Activated CD4-positive, CD25-positive, alpha-beta regulatory T cell treated with anti-CD3 and anti-CD28 coated beads, Interleukin-2, amount 50 U/mL, for 16 hours (primary cell): ENCODE results near the gene CAMK2B.

Experiments used
- DNase-seq: peaks from one replicate; pipeline ENCODE4 v3.0.0-alpha.2; 2020; ENCODE audit warnings: low read depth, low spot score

Gene CAMK2B

DNA sequence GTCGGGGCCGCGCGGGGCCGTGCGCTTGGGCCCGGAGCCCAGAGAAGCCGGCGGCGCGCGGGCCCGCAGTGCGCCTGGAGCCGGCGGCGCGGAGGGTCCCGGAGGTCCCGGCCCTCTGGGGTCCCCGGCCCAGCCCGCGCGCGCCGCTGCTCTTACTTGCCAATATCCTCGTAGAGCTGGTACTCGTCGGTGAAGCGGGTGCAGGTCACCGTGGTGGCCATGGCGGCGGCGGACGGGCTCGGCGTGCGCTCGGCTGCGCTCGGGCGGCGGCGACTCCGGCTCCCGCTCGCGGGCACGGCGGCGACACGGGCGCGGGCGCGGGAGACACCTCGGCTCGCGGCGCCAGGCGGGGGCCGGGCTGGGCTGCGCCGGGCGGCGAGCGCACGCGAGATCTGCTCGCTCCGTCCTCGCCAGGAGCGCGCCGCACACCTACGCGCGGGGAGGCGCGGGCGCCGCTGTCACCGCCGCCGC, at the start of gene CAMK2B:
CAMK2B (minus strand) TSS at position 394 of the 471 bp plus-strand sequence; CDS start at position 221, 173 bp downstream.
- DNase-seq, result no peak

DNA sequence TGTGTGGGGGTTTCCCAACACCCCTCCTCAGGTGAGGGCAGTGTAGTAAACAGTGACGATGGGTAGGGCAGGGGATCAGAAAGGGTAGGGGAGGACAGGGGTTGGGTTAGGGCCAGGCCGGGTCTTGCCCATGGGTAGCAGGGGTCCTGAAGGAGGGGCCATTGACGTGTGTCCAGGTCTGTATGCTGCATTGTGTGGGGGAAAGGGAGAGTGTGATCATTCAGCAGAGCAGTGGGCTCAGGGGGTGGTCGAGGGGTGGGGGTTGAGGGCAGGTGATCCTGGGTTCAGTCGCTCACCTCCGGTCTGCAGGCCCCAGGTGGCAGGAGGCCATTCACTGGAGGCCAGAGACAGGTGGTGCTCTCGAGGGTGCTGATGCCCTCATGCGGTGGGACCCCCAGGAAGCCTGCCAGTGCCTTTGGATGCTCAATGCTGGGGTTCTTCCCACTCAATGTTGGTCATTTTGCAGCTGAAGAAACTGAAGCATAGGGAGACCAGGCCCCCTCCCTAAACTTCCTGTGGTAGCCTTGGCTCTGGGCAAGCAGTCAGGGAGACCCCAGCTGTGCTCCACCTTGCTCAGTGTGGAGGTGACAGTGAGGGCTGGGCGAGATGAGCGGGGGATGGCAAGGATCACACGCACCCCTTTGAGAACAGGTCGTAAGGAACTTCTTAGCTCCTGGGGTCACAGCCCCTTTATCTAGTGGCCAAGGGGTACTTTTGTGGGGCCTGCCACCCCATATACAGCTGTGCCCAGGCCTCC, 48.8 kb upstream of the CAMK2B start:
- DNase-seq, result no peak

DNA sequence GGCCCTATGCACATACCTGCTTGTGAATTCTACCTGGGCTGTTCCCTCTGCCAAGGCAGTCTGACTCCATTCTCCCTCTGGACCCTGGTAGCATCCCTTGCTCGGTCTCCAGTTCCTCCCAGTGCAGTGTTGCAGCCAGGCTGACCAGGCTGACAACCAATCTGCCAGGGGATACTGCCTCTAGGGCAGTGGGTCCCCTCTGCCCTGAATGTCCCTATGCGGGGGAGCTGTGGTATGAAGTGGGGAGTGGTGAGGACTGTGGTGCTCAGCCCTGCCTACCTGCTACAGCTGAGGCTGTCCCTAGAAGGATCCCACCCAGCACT, 48.0 kb upstream of the CAMK2B start:
- DNase-seq, result no peak

DNA sequence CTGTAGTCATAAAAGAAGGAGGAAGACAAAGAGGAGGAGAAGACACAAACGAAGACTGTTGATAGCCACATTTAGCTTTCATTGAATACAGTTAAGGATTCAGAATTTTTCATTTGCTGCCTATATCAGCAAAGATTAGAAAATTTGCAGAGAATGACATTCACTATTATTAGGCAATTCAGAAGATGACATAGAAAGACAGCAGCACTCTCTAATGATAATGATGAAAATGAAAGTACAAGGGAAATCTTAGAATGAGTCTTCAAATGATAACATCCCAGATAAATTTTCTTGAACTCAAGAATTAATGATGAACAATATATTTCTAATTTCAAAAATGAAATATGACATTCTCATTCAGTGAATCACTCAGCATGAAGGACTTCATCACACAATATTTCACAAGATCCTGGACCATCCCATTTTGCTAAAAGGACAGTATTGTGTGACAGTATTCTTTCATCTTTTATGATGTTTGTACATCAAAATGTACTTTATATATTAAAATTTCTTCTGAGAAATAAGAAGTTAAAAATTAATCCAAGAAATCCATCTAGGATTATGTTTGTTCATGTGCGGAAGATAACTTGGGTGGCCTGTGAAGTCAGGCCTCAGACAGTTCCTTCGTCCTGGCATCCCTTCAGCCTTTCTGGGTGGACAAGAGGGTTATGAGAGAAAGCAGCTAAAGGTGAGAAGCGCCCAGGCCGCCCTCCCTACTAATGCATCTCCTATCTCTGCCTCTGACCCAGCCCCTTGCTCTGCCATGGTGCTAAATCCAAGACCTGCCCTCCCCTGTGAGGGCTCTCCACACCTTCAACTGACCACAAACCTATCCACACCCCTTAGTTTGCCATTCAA, 47.4 kb upstream of the CAMK2B start:
- no peak for DNase-seq

DNA sequence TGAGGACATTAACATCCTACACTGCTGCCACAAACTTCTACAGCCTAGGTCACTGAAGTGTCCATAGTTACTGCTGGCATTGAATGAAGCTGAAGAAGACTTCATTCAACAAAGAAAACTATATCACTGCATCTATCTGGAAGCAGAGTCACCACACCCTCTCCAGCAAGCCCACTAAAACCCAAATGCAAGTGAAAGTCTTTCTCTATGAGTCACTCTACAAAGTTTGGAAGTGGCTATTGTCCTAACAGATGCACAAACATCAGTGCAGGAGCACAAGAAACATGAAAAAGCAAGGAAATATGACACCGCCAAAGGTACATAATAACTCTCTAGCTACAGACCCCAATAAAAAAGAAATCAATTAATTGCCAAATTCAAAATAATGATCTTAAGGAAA, 43.5 kb upstream of the CAMK2B start:
- no peak for DNase-seq

DNA sequence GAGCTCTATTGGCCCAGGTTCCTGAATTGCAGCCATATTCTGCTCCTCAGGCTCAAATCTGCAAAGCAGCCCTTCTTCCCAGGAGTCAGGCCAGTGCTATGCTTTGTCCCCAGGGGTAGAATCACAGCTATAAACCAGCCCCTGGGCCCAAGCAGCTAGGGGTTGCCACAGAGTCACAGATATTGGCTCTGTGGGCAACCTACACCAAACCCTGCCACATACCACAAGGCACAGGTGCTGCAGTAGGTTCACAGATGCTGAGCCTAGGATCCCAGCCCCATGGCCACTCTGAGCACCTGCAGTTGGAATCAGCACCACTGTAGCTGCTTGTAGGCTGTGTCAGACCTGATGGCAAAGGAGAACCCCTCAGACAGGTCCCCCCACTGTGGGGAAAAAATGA, 43.1 kb upstream of the CAMK2B start:
- DNase-seq, result no peak

DNA sequence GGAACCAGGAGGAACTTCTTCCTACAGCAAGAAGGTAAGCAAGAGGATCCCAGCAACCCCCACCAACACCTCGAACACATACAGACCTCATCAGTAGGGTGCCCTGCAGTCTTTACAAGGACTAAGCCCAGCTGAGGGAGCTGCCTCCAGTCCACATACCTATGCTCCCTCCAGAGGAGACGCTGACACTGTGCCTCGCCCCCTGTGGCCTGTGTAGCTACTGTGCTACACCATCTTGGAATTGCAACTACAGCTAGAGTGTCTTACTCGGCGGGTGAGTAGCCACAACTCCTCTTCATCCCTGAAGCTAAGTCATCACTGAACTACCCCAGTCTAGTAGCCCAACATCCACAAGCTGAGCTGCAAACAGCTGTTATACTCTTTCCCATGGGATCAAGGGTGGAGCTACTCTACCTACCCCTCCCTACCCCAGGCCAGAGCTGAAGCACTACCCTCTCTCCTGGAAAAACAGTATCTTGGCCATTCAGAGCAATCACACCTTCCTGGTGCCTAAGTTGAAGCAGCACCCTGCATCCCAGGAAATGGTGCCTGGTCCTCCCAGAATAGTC, 42.2 kb upstream of the CAMK2B start:
- DNase-seq, result no peak

DNA sequence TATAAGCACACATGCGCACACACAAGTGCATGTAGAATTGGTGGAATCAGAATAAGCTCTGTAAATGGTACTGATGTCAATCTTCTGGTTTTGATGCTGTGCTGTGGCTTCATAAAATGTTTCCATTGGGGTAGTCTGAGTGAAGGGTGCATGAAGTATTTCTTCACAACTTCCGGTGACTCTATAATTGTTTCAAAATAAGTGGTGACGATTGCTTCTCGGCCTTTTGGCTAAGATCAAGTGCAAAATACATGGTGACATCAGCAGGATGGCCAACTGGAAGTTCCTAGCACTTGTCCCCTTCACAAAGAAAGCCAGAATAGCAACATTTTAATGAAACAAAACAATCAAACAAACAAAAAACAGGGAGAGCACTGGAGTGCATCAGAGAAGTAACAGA, 41.6 kb upstream of the CAMK2B start:
- no peak for DNase-seq

DNA sequence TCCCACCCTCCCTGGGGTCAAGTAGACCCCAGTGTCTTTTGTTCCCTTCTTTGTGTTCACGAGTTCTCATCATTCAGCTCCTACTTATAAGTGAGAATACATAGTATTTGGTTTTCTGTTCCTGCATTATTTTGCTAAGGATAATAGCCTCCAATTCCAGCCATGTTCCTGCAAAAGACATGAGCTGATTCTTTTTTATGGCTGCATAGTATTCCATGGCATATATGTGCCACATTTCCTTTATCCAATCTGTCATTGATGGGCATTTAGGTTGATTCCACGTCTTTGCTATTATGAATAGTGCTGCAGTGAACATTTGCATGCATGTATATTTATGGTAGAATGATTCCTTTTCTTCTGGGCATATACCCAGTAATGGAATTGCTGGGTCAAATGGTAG, 28.3 kb upstream of the CAMK2B start:
- DNase-seq, result no peak

DNA sequence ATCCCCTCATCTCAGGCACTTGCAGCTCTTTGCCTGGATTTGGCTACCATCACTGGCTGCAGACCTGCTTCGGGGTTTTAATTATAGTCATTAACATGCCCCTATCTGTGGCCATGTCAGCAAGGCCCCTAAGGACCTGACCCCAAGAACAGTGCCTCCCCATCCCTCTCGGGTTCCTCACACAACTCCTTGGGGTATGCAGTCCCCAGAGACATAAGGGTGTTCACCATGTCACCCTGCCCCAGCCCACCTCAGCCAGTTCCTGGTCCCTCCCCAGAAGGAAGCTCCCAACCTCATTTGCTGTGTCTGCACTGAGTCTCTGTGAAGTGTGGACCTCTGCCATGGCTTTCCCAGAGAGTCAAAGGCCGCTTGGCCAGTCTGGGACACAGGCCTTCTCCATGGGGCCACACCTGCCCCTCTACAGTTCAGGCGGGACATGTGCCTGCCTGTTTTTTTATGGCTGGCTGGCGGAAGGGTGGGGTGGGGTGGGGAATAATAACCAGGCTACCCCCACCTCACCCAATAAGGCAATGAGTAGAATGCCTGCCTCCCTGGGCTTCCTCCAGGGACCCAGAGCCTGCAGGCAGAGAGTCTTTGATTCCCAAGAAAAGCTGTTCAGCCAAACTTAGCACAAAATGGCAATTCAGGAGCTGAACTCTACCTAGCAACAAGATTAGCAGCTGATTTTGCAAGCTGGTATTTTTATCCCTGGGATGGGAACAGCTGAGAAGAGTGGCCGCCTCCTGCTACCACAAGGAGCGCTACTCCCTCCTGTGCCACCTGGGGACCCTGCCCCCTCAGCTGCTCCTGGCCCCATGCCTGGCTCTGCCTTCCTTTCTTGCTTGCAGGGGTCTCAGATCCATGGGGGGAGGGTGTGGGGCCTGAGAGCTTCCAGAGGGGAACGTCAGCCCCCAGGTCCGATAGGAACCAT, 23.7 kb upstream of the CAMK2B start:
- no peak for DNase-seq

DNA sequence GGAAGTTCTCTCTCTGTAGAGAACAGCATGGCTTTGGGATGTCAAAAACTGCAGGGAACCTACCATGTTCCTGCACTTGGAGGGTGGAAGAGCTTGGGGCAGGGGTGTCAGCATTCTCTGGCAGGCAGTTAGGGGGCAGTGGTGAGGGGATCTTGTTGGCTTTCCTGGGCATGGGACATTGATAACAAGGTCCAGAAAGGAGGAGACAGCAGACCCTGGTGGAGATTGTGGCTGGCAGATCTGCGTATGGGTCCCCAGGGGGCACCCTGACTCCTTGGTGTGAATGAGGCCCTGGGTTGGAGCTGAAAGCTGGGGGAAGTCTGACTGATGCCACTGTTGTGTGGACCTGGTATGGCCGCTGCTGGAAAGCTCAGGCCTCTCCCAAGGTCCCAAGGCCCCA, 22.9 kb upstream of the CAMK2B start:
- no peak for DNase-seq

DNA sequence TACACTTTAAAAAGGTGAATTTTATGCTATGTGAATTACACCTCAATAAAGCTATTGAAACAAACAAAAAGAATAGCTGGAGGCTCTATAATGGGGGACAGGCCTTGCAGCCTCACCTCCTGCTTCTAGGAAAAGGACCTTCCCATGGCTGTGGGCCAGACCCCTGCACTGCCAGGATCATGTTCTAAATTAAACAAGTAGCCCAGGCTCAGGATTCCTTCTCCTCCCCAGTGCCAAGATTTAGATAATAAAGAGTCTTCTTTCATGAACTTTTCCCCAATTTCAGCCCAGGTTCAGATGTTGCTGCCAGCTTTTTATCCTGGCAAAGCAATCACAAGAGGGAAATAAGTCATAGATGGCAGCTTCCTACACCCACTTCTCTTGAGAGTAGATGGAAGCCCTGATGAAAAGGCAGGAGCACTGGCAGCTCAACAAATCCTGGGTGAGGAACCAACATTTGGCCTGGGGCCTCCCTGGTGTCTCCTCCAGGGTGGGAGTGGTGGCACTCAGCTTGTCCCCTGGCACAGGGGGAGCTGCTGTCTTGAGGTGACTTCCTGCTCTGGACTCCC, 22.2 kb upstream of the CAMK2B start:
- no peak for DNase-seq

DNA sequence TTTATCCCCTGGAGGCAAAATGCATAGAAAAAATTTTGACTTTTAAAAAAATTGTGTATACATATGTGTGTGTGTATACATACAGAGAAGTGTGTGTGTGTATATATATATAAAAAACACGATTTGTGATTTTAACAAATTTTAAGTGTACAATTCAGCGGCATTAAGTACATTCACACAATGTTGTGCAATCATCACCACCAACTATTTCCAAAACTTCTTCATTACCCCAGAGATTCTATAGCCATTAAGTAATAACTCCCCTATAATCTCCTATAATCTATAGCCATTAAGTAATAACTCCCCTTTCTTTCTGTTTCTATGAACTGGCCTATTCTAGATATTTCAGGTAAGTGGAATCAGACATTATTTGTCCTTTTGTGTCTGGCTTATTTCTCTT, 20.7 kb upstream of the CAMK2B start:
- DNase-seq, result no peak

DNA sequence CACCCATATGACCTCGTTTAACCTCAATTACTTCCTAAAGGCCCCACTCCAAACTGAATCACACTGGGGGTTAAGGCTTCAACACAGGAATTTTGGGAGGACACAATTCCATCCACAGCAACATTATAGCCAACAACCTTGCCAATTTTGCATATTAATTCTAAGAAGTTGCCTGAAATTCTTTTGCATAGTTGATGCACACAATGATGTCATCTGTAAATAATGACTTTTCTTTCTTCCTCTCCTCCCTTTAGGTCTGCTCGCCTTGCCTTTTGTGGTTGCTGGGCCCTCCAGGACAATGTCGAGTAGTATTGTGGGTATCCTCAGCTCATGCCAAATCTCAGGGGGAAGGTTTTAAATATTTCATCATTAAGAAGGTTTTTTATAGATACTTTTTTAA, 16.0 kb upstream of the CAMK2B start:
- no peak for DNase-seq

DNA sequence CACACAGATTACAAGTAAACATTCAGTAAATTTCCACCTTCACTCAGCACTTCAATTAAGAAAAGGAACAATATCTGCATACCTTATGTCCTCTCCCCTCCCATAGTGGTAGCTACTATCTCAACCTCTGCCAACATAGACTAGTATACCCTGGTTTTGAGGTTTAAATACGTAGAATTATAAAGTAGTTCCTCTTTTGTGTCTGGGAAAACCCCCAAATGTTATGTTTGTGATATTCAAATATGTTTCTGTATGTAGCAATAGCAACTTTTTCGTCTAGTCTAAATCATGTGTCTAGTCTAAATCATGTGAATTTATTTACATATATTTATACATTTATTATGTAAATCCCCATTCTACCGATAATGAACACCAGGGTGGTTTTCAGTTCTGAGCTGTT, 13.2 kb upstream of the CAMK2B start:
- DNase-seq, result no peak

DNA sequence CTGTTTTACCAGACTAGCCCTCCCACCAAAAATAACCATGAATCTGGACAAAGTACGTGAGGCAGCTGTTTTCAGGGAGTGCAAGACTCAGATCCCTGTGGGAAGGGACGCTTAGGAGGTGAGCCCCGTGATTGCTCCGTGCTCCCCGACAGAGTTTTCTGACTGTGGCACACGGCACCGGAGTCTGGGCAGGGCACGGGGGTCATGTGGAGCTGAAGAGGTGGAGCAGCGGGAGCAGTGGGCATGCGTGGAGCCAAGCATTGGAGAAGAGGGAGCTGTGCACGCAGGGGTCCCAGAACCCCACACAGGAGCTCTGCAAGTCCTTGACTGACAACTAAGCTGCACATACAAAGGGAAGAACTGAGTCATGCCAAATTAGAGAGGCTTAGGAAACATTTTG, 11.1 kb upstream of the CAMK2B start:
- no peak for DNase-seq

DNA sequence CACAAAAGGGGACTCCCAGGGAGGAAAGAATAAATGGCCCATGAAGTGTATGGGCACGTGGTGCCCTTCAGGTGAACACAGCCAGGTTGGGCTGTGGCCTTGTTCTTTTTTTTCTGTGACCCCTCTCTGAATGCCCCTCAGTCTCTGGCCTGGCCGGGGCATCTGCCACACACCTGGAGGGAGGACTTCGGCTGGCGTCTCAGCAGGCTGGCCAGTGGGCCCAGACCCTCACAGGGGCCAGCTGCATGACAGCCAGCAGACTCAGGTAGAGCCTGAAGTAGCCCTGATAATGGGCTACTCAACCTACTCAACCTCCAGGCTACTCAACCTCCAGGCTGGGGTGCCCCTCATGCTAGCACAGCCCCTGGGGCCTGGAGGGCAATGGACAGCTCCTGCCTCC, 9.8 kb upstream of the CAMK2B start:
- DNase-seq, result no peak

DNA sequence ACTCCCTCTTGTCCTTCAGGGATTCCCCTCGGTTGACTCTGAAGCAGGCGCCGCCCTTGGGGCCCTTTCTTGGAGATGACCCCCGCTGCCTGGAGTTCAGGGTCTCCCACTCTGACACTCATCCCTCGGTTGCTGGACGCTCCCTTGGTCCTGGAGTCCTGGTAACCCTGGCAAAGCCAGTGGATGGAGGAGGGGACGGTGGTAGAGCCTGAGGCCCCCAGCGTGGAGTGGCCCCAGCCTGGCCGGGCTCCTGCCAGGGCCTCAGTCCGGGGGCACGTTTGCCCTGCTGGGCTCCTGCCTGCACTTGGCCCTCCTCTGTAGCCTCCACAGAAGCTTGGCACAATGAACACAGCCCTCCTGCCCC, 9.3 kb upstream of the CAMK2B start:
- no peak for DNase-seq

DNA sequence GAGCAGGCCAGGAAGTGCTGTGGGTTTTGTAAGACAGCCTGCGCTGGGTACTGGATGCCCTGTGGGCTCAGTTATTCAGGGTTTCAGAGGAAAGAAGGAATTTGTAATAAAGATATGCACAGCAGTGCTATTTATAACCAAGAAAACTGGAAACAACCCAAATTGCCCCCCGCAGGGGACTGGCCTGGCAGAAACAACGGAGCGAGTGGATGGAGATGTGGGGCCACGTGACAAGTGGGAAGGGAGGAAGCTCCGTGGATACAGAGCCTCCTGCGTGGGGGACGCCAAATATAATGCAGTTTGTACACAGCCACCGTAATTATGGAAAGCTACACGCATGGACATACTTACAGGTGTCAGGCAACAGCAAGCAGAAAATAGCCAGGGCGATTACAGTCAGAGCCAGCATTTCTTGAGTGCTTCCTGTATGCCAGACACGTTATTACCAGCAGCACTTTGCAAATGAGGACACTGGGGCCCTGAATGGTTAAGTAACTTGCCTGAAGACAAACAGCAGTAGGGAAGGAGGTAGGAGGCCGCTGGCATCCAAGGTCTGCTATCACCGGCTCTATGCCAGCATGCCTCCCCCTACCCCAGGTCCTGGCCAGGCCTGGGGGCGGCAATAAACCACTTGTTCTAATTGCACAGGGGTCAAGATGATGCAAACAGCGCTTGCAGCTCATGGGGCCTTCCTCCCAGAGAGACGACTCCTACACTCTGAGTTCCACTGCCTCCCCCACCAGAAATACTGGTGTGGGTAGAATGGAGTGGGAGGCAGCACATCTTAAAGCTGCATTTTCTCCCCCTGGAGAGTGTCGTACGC, 8.7 kb upstream of the CAMK2B start:
- no peak for DNase-seq

DNA sequence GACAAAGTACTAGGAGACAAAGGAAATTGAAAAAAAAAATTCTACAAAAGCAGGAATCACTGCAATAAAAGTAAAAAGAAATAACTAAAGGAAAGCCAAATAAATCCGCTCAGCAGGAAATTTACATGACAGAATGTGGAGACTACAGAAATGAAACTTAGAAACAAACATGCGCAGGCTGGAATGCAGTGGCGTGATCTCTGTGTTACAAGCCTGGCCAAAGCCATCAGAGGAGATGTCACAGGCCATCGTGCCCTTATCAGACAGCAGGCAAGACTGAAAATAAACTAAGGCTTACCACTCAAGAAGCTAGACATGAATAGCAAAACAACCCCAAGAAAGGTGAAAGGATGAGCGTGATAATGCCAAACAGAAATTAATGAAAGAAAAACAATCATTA, 6.3 kb upstream of the CAMK2B start:
- no peak for DNase-seq

DNA sequence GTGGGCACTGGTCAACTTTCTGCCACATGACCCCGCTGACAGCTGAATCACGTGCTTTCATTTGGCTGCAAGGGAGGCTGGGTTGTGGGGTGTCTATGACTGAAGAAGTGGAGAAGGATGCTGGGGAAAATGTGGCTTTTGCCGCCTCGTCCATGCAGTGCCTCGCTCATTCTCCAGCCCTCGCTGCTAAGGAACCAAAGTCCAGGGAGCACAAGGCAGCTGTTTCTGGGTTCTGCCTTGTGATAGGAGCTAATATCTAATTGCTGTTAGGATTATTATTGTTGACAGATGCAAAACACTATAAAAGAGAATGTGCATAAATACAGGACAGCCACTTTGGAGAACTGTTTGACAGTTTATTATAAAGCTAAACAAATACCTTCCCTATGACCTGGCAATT, 4.9 kb upstream of the CAMK2B start:
- no peak for DNase-seq
